ENCODE results near the gene RPL5.

RPL5 gene

GRCh38 chr1:92820551-92820950, 11.3 kb upstream of the RPL5 start:
- no peak for DNase-seq

- DNase-seq: no peak
Measured at GRCh38 chr1:92822879-92823278, 9.0 kb upstream of the RPL5 start.

GRCh38 chr1:92826792-92827191, 5.0 kb upstream of the RPL5 start:
- DNase-seq: no peak

- DNase-seq: no peak
Measured at GRCh38 chr1:92831368-92831761, 475 bp upstream of the RPL5 start.

- no peak for DNase-seq
Measured at GRCh38 chr1:92832537-92833114, 786 bp downstream of the RPL5 start.

GRCh38 chr1:92833840-92834239, 2.0 kb downstream of the RPL5 start:
- DNase-seq: no peak

- no peak for DNase-seq
Measured at GRCh38 chr1:92834617-92835016, 2.8 kb downstream of the RPL5 start.

GRCh38 chr1:92837062-92837461, 5.2 kb downstream of the RPL5 start:
- DNase-seq: no peak

GRCh38 chr1:92838519-92838918, 6.7 kb downstream of the RPL5 start:
- no peak for DNase-seq

GRCh38 chr1:92839442-92839841, 7.6 kb downstream of the RPL5 start:
- DNase-seq: no peak

- no peak for DNase-seq
Measured at GRCh38 chr1:92840600-92840999, 8.8 kb downstream of the RPL5 start.

GRCh38 chr1:92842082-92843045, 10.5 kb downstream of the RPL5 start:
- DNase-seq: no peak

- DNase-seq: no peak
Measured at GRCh38 chr1:92843046-92843423, 11.2 kb downstream of the RPL5 start.

- no peak for DNase-seq
Measured at GRCh38 chr1:92843429-92844352, 11.9 kb downstream of the RPL5 start.

- DNase-seq: no peak
Measured at GRCh38 chr1:92844439-92844838, 12.6 kb downstream of the RPL5 start.

GRCh38 chr1:92845908-92846307, 14.1 kb downstream of the RPL5 start:
- no peak for DNase-seq

- no peak for DNase-seq
Measured at GRCh38 chr1:92848201-92848600, 16.4 kb downstream of the RPL5 start.

GRCh38 chr1:92850019-92850418, 18.2 kb downstream of the RPL5 start:
- DNase-seq: no peak

GRCh38 chr1:92851729-92852128, 19.9 kb downstream of the RPL5 start:
- DNase-seq: no peak

- no peak for DNase-seq
Measured at GRCh38 chr1:92853299-92853698, 21.5 kb downstream of the RPL5 start.

- DNase-seq: no peak
Measured at GRCh38 chr1:92854101-92854785, 22.4 kb downstream of the RPL5 start.

GRCh38 chr1:92855236-92855635, 23.4 kb downstream of the RPL5 start:
- no peak for DNase-seq

GRCh38 chr1:92857817-92858216, 26.0 kb downstream of the RPL5 start:
- no peak for DNase-seq
